ENCODE data around the gene ZFYVE9. TPM values are rescaled to one million over a fixed set of nuclear protein-coding genes. Genes with fewer than 3 reads are reported as not detected.

The ZFYVE9 gene
- total and polyA plus RNA-seq, 2 donors (not counting 1 experiment from before 2014, with no cell fraction given): 13.5 to 44.6 TPM

DNA sequence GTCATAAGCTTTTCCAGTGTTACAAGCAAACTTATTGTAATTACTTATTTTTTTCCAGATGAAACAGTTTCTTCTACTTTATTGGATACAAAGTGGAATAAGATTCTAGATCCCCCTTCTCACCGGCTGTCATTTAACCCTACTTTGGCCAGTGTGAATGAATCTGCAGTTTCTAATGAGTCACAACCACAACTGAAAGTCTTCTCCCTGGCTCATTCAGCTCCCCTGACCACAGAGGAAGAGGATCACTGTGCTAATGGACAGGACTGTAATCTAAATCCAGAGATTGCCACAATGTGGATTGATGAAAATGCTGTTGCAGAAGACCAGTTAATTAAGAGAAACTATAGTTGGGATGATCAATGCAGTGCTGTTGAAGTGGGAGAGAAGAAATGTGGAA lies 95.5 kb downstream of the ZFYVE9 start:
- no peak overlapping the region for H3K9ac ChIP-seq (ENCODE audit: insufficient read depth, low read length)
- peak overlapping the region; percentile 25 for H3K4me2 ChIP-seq (ENCODE audit: extremely low read depth, insufficient read depth, low read length)
- peaks cover 15% of the 10 kb centered on the region for H3K4me1 ChIP-seq (ENCODE audit: control insufficient read depth, extremely low read depth, insufficient read depth, low read length)
- no peaks in the 10 kb centered on the region for H3K36me3 ChIP-seq (ENCODE audit: control insufficient read depth, insufficient read depth, low read length)
- TF ChIP-seq EZH2 (IDR thresholded peaks at IDR 0.05; ENCODE audit: low read length, missing control alignments): no peak
- TF ChIP-seq, protein P1, sequence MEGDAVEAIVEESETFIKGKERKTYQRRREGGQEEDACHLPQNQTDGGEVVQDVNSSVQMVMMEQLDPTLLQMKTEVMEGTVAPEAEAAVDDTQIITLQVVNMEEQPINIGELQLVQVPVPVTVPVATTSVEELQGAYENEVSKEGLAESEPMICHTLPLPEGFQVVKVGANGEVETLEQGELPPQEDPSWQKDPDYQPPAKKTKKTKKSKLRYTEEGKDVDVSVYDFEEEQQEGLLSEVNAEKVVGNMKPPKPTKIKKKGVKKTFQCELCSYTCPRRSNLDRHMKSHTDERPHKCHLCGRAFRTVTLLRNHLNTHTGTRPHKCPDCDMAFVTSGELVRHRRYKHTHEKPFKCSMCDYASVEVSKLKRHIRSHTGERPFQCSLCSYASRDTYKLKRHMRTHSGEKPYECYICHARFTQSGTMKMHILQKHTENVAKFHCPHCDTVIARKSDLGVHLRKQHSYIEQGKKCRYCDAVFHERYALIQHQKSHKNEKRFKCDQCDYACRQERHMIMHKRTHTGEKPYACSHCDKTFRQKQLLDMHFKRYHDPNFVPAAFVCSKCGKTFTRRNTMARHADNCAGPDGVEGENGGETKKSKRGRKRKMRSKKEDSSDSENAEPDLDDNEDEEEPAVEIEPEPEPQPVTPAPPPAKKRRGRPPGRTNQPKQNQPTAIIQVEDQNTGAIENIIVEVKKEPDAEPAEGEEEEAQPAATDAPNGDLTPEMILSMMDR (conservative IDR thresholded peaks at IDR 0.05 in 1 of 2, IDR thresholded peaks at IDR 0.05 in 1 of 2; ENCODE audit: low read depth in 1 of 2, low read length in 2 of 2): no peak
- H3K4me3 ChIP-seq (replicated peaks in 1 of 4; ENCODE audit: control extremely low read depth in 1 of 4, insufficient read depth in 1 of 4, low read depth in 3 of 4, low read length in 4 of 4): no peak overlapping the region
- no peak overlapping the region for H3K27ac ChIP-seq (ENCODE audit: insufficient read depth, low read length)
- H4K20me1 ChIP-seq (ENCODE audit: control insufficient read depth, extremely low read depth, insufficient read depth, low read length): no peaks in the 10 kb centered on the region
- no peaks in the 10 kb centered on the region for H3K79me2 ChIP-seq (ENCODE audit: control insufficient read depth, insufficient read depth, low read length)
- DNase-seq (ENCODE audit: low read depth in 2 of 2): peak; percentile 56 to 91
- H2AFZ ChIP-seq (ENCODE audit: low read length): no peak overlapping the region
- H3K27me3 ChIP-seq (ENCODE audit: control insufficient read depth, insufficient read depth, low read length): no peaks in the 10 kb centered on the region
- no peaks in the 10 kb centered on the region for H3K9me3 ChIP-seq (ENCODE audit: control insufficient read depth, insufficient read depth, low read depth, low read length)

DNA sequence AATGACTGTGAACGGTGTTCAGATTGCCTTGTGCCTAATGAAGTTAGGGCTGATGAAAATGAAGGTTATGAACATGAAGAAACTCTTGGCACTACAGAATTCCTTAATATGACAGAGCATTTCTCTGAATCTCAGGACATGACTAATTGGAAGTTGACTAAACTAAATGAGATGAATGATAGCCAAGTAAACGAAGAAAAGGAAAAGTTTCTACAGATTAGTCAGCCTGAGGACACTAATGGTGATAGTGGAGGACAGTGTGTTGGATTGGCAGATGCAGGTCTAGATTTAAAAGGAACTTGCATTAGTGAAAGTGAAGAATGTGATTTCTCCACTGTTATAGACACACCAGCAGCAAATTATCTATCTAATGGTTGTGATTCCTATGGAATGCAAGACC lies 96.6 kb downstream of the ZFYVE9 start:
- Histone ChIP-seq H3K4me1 (ENCODE audit: control insufficient read depth, extremely low read depth, insufficient read depth, low read length) (peaks cover 15% of the 10 kb centered on the region), H3K36me3 (ENCODE audit: control insufficient read depth, insufficient read depth, low read length) (no peaks in the 10 kb centered on the region), H3K9me3 (ENCODE audit: control insufficient read depth, insufficient read depth, low read depth, low read length) (no peaks in the 10 kb centered on the region), H3K27me3 (ENCODE audit: control insufficient read depth, insufficient read depth, low read length) (no peaks in the 10 kb centered on the region), H4K20me1 (ENCODE audit: control insufficient read depth, extremely low read depth, insufficient read depth, low read length) (no peaks in the 10 kb centered on the region), H3K79me2 (ENCODE audit: control insufficient read depth, insufficient read depth, low read length) (no peaks in the 10 kb centered on the region), H3K27ac (ENCODE audit: insufficient read depth, low read length) (no peak overlapping the region), H3K9ac (ENCODE audit: insufficient read depth, low read length) (no peak overlapping the region), H2AFZ (ENCODE audit: low read length) (no peak overlapping the region), H3K4me2 (ENCODE audit: extremely low read depth, insufficient read depth, low read length) (peak overlapping the region; percentile 33), H3K4me3 (replicated peaks in 1 of 4; ENCODE audit: control extremely low read depth in 1 of 4, insufficient read depth in 1 of 4, low read depth in 3 of 4, low read length in 4 of 4) (no peak overlapping the region)
- TF ChIP-seq, protein P1 (conservative IDR thresholded peaks at IDR 0.05 in 1 of 2, IDR thresholded peaks at IDR 0.05 in 1 of 2; ENCODE audit: low read depth in 1 of 2, low read length in 2 of 2): no peak
- no peak for TF ChIP-seq EZH2 (IDR thresholded peaks at IDR 0.05; ENCODE audit: low read length, missing control alignments)
- peak; percentile 12 to 72 for DNase-seq (ENCODE audit: low read depth in 2 of 2)

DNA sequence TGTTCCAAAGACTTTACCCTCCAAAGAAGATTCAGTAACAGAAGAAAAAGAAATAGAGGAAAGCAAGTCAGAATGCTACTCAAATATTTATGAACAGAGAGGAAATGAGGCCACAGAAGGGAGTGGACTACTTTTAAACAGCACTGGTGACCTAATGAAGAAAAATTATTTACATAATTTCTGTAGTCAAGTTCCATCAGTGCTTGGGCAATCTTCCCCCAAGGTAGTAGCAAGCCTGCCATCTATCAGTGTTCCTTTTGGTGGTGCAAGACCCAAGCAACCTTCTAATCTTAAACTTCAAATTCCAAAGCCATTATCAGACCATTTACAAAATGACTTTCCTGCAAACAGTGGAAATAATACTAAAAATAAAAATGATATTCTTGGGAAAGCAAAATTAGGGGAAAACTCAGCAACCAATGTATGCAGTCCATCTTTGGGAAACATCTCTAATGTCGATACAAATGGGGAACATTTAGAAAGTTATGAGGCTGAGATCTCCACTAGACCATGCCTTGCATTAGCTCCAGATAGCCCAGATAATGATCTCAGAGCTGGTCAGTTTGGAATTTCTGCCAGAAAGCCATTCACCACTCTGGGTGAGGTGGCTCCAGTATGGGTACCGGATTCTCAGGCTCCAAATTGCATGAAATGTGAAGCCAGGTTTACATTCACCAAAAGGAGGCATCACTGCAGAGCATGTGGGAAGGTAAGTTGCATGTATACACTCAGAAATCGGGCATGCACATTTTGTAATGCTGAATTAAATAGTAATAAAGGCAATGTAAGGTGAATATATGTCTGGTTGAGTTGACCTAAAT lies 97.2 kb downstream of the ZFYVE9 start:
- H4K20me1 ChIP-seq (ENCODE audit: control insufficient read depth, extremely low read depth, insufficient read depth, low read length): no peaks in the 10 kb centered on the region
- H3K9ac ChIP-seq (ENCODE audit: insufficient read depth, low read length): no peak overlapping the region
- H3K36me3 ChIP-seq (ENCODE audit: control insufficient read depth, insufficient read depth, low read length): no peaks in the 10 kb centered on the region
- no peaks in the 10 kb centered on the region for H3K27me3 ChIP-seq (ENCODE audit: control insufficient read depth, insufficient read depth, low read length)
- TF ChIP-seq, protein P1 (conservative IDR thresholded peaks at IDR 0.05 in 1 of 2, IDR thresholded peaks at IDR 0.05 in 1 of 2; ENCODE audit: low read depth in 1 of 2, low read length in 2 of 2): no peak
- TF ChIP-seq EZH2 (IDR thresholded peaks at IDR 0.05; ENCODE audit: low read length, missing control alignments): no peak
- H3K4me1 ChIP-seq (ENCODE audit: control insufficient read depth, extremely low read depth, insufficient read depth, low read length): peaks cover 15% of the 10 kb centered on the region
- H3K4me3 ChIP-seq (replicated peaks in 1 of 4; ENCODE audit: control extremely low read depth in 1 of 4, insufficient read depth in 1 of 4, low read depth in 3 of 4, low read length in 4 of 4): no peak overlapping the region
- DNase-seq (ENCODE audit: low read depth in 2 of 2): peak; percentile 16 to 36
- H3K9me3 ChIP-seq (ENCODE audit: control insufficient read depth, insufficient read depth, low read depth, low read length): no peaks in the 10 kb centered on the region
- no peak overlapping the region for H2AFZ ChIP-seq (ENCODE audit: low read length)
- H3K4me2 ChIP-seq (ENCODE audit: extremely low read depth, insufficient read depth, low read length): peak overlapping the region; percentile 33
- no peak overlapping the region for H3K27ac ChIP-seq (ENCODE audit: insufficient read depth, low read length)
- no peaks in the 10 kb centered on the region for H3K79me2 ChIP-seq (ENCODE audit: control insufficient read depth, insufficient read depth, low read length)
